Keratinocyte (primary cell): ENCODE data around the gene INTS14. TPM values are rescaled to one million over a fixed set of nuclear protein-coding genes. Genes with fewer than 3 reads are reported as not detected.

ENCODE experiments used
- DNase-seq: peaks from one replicate; pipeline ENCODE4 v3.0.0-alpha.2; 2011; ENCODE audit warnings: low read depth, missing footprints, low spot score
- FAIRE-seq: peaks from 2 replicates; lab custom pipeline; 2011; peaks lifted over from hg19 to GRCh38; lab: Jason Lieb, UNC
- H2AFZ ChIP-seq: 2 replicates; pipeline ENCODE4 v1.6.0; 2012; ENCODE audit warnings: low read length, control low read depth, inconsistent platforms; ENCODE audit not compliant: control insufficient read depth
- H3K27ac ChIP-seq: 2 replicates; pipeline ENCODE4 v1.5.1; 2011; ENCODE audit warnings: low read length; ENCODE audit not compliant: control insufficient read depth, insufficient read depth
- H3K27me3 ChIP-seq: 3 replicates; pipeline ENCODE4 v1.6.0; 2011; ENCODE audit warnings: low read length; ENCODE audit not compliant: control insufficient read depth, insufficient read depth; ENCODE audit errors: extremely low read depth
- H3K36me3 ChIP-seq, 2 experiments: 2 replicates in 1 of 2; 3 replicates in 1 of 2; pipeline ENCODE4 v1.5.1; 2011; ENCODE audit warnings: low read length in 2 of 2, mild to moderate bottlenecking in 1 of 2; ENCODE audit not compliant: control insufficient read depth in 2 of 2, insufficient read depth in 2 of 2; ENCODE audit errors: extremely low read depth in 1 of 2
- H3K4me1 ChIP-seq: 3 replicates; pipeline ENCODE4 v1.5.1; 2011; ENCODE audit warnings: low read length; ENCODE audit not compliant: control insufficient read depth, insufficient read depth; ENCODE audit errors: extremely low read depth
- H3K4me2 ChIP-seq: 3 replicates; pipeline ENCODE4 v1.6.0; 2011; ENCODE audit warnings: low read depth, low read length; ENCODE audit not compliant: control insufficient read depth, insufficient read depth; ENCODE audit errors: extremely low read depth
- H3K4me3 ChIP-seq, 3 experiments: fragments of 200-600 bp in 1 of 3; sonication (generic) in 1 of 3; 2 replicates in 2 of 3; 3 replicates in 1 of 3; pipeline ENCODE4 v1.5.1; 2011 to 2016; ENCODE audit warnings: low read length in 3 of 3, mild to moderate bottlenecking in 3 of 3, control low read depth in 2 of 3, inconsistent platforms in 1 of 3, low read depth in 1 of 3, mixed read lengths in 1 of 3, mixed run types in 1 of 3, moderate library complexity in 1 of 3; ENCODE audit not compliant: control insufficient read depth in 2 of 3, insufficient read depth in 2 of 3; ENCODE audit errors: extremely low read depth in 1 of 3
- H3K79me2 ChIP-seq: 2 replicates; pipeline ENCODE4 v1.6.0; 2012; ENCODE audit warnings: low read length; ENCODE audit not compliant: control insufficient read depth, insufficient read depth
- H3K9ac ChIP-seq: 3 replicates; pipeline ENCODE4 v1.6.0; 2011; ENCODE audit warnings: low read length; ENCODE audit not compliant: control insufficient read depth, insufficient read depth; ENCODE audit errors: extremely low read depth
- H3K9me1 ChIP-seq: 3 replicates; pipeline ENCODE4 v1.6.0; 2011; ENCODE audit warnings: low read length; ENCODE audit not compliant: control insufficient read depth, insufficient read depth; ENCODE audit errors: extremely low read depth
- H3K9me3 ChIP-seq: 2 replicates; pipeline ENCODE4 v1.5.1; 2012; ENCODE audit warnings: low read depth, low read length; ENCODE audit not compliant: control insufficient read depth
- H4K20me1 ChIP-seq: 3 replicates; pipeline ENCODE4 v1.6.0; 2011; ENCODE audit warnings: low read length; ENCODE audit not compliant: control insufficient read depth, insufficient read depth; ENCODE audit errors: extremely low read depth
- CTCF ChIP-seq, 3 experiments: IDR thresholded peaks in 1 of 3; conservative IDR thresholded peaks in 1 of 3; optimal IDR thresholded peaks in 1 of 3; 2 replicates in 2 of 3; 3 replicates in 1 of 3; pipeline versions ENCODE3 to v1.5.1; 2011; ENCODE audit warnings: low read length in 3 of 3, mild to moderate bottlenecking in 3 of 3, moderate library complexity in 2 of 3, control low read depth in 1 of 3, inconsistent platforms in 1 of 3; ENCODE audit not compliant: insufficient read depth in 2 of 3; ENCODE audit errors: extremely low read depth in 1 of 3
- EZH2 ChIP-seq: IDR thresholded peaks from one replicate; pipeline ENCODE4 v1.6.1; 2012; ENCODE audit warnings: inconsistent platforms, mild to moderate bottlenecking, low read length, moderate library complexity
- dilution Hi-C: fragments of 300-500 bp; cut with MboI; formaldehyde crosslinking; loops from one replicate; pipeline ENCODE4 v1.7.0; 2020; ENCODE audit warnings: low sequenced_read_pairs; ENCODE audit not compliant: extremely low pct_ligation_motif_present
- polyA plus RNA-seq, 5 experiments: library from polyadenylated mRNA; depleted of rRNA in 3 of 5; stranded (reverse) in 3 of 5; stranded (forward) in 1 of 5; unstranded in 1 of 5; fragments of >200 nt; gene quantifications; 1 replicate in 1 of 5; 2 replicates in 3 of 5; 3 replicates in 1 of 5; pipeline versions ENCODE4 v1.2.1 to v1.2.3, GENCODE V29; 2011 to 2012; ENCODE audit warnings: missing spikeins in 2 of 5, low read depth in 1 of 5, low replicate concordance in 1 of 5

The INTS14 gene
- polyA plus RNA-seq, 1 donor (not counting 4 experiments of a cell fraction or from before 2014, with no cell fraction given) = 51.0 TPM

- TF ChIP-seq EZH2 (no peak), CTCF (optimal IDR thresholded peaks at IDR 0.05 in 1 of 3, IDR thresholded peaks at IDR 0.05 in 1 of 3, conservative IDR thresholded peaks at IDR 0.05 in 1 of 3; ENCODE audit: extremely low read depth in 1 of 3, insufficient read depth in 2 of 3, low read length in 3 of 3) (no peak)
These were observed 18.6 kb upstream of the INTS14 start for GRCh38 chr15:65629548-65629947.

GRCh38 chr15:65626856-65627255 lies 15.9 kb upstream of the INTS14 start:
- Histone ChIP-seq H3K36me3 (peaks cover 4% of the 10 kb centered on the region in 2 experiments), H3K9me1 (no peaks in the 10 kb centered on the region), H3K79me2 (no peaks in the 10 kb centered on the region), H3K27ac (no peak overlapping the region), H4K20me1 (no peaks in the 10 kb centered on the region), H3K27me3 (no peaks in the 10 kb centered on the region), H3K4me1 (no peaks in the 10 kb centered on the region), H3K4me3 (no peak overlapping the region), H3K4me2 (no peak overlapping the region), H3K9ac (no peak overlapping the region), H2AFZ (no peak overlapping the region), H3K9me3 (no peaks in the 10 kb centered on the region)
- dilution Hi-C loops = no loop called here
- no peak for DNase-seq
- TF ChIP-seq EZH2 = no peak
- no peak for FAIRE-seq

More at GRCh38 chr15:65629548-65629947, 18.6 kb upstream of the INTS14 start:
- Histone ChIP-seq H3K9me3 (no peaks in the 10 kb centered on the region), H4K20me1 (no peaks in the 10 kb centered on the region), H2AFZ (no peak overlapping the region), H3K9ac (no peak overlapping the region), H3K4me3 (no peak overlapping the region), H3K4me1 (peaks cover 4% of the 10 kb centered on the region), H3K27me3 (no peaks in the 10 kb centered on the region), H3K36me3 (peaks cover under 1 to 4% of the 10 kb centered on the region in 2 experiments), H3K4me2 (no peak overlapping the region), H3K9me1 (no peaks in the 10 kb centered on the region), H3K79me2 (no peaks in the 10 kb centered on the region), H3K27ac (no peak overlapping the region)
- FAIRE-seq (no peak), DNase-seq (no peak)
- dilution Hi-C loops = no loop called here

GRCh38 chr15:65623103-65623502 lies 12.2 kb upstream of the INTS14 start:
- Histone ChIP-seq H3K27me3 (no peaks in the 10 kb centered on the region), H4K20me1 (no peaks in the 10 kb centered on the region), H3K4me2 (no peak overlapping the region), H3K4me1 (no peaks in the 10 kb centered on the region), H3K79me2 (no peaks in the 10 kb centered on the region), H3K36me3 (peaks cover 4% of the 10 kb centered on the region in 2 experiments), H3K27ac (no peak overlapping the region), H3K4me3 (no peak overlapping the region), H3K9ac (no peak overlapping the region), H2AFZ (no peak overlapping the region), H3K9me3 (no peaks in the 10 kb centered on the region), H3K9me1 (no peaks in the 10 kb centered on the region)
- dilution Hi-C loops = no loop called here
- TF ChIP-seq CTCF (optimal IDR thresholded peaks at IDR 0.05 in 1 of 3, IDR thresholded peaks at IDR 0.05 in 1 of 3, conservative IDR thresholded peaks at IDR 0.05 in 1 of 3; ENCODE audit: extremely low read depth in 1 of 3, insufficient read depth in 2 of 3, low read length in 3 of 3) = no peak
- no peak for TF ChIP-seq EZH2
- no peak for FAIRE-seq
- DNase-seq = no peak
